Parathyroid adenoma (tissue), 2 donors: Measurements from ENCODE around the gene SELENON.

Source experiments
- H2AFZ ChIP-seq: fragments of 300-600 bp; sonication (generic); one replicate; pipeline ENCODE4 v1.7.0; 2017; ENCODE audit warnings: antibody characterized with exemption, mild to moderate bottlenecking
- H3K27ac ChIP-seq: fragments of 300-600 bp; sonication (generic); one replicate; pipeline ENCODE4 v1.7.0; 2017
- H3K27me3 ChIP-seq: fragments of 300-600 bp; sonication (generic); one replicate; pipeline ENCODE4 v1.7.0; 2017; ENCODE audit warnings: low read length; ENCODE audit not compliant: control insufficient read depth, insufficient read depth
- H3K36me3 ChIP-seq: fragments of 300-600 bp; sonication (generic); one replicate; pipeline ENCODE4 v1.7.0; 2017; ENCODE audit warnings: low read length; ENCODE audit not compliant: control insufficient read depth, insufficient read depth
- H3K4me1 ChIP-seq: fragments of 300-600 bp; sonication (generic); one replicate; pipeline ENCODE4 v1.7.0; 2017; ENCODE audit warnings: control low read depth
- H3K4me2 ChIP-seq: fragments of 300-600 bp; sonication (generic); one replicate; pipeline ENCODE4 v1.7.0; 2017; ENCODE audit warnings: low read length
- H3K4me3 ChIP-seq: fragments of 300-600 bp; sonication (generic); one replicate; pipeline ENCODE4 v1.7.0; 2017; ENCODE audit warnings: low read depth, low read length
- H3K79me2 ChIP-seq: fragments of 300-600 bp; sonication (generic); one replicate; pipeline ENCODE4 v1.7.0; 2017; ENCODE audit warnings: control low read depth
- H3K9ac ChIP-seq: fragments of 300-600 bp; sonication (generic); one replicate; pipeline ENCODE4 v1.7.0; 2017; ENCODE audit warnings: mild to moderate bottlenecking
- H3K9me3 ChIP-seq: fragments of 300-600 bp; sonication (generic); one replicate; pipeline ENCODE4 v1.7.0; 2017; ENCODE audit warnings: low read length; ENCODE audit not compliant: control insufficient read depth
- CTCF ChIP-seq: fragments of 300-600 bp; sonication (generic); IDR thresholded peaks from one replicate; pipeline ENCODE4 v1.7.0; 2017; ENCODE audit warnings: antibody characterized with exemption, mild to moderate bottlenecking
- donor health status: primary hyperparathyroidism.

SELENON gene

GRCh38 chr1:25821630-25822091 is 21.7 kb downstream of the SELENON start:
- Histone ChIP-seq H3K4me3 (peak overlapping the region; percentile 95), H3K9ac (no peak overlapping the region), H3K4me2 (peak overlapping the region; percentile 98), H3K36me3 (no peaks in the 10 kb centered on the region), H3K27me3 (no peaks in the 10 kb centered on the region), H3K79me2 (peaks cover 4% of the 10 kb centered on the region), H3K27ac (peak overlapping the region; percentile 11), H2AFZ (no peak overlapping the region), H3K9me3 (no peaks in the 10 kb centered on the region), H3K4me1 (peaks cover 9% of the 10 kb centered on the region)
- TF ChIP-seq CTCF, result no peak

GRCh38 chr1:25825605-25826004 is 25.6 kb downstream of the SELENON start:
- H3K4me3 ChIP-seq, result no peak overlapping the region
- H3K27ac ChIP-seq, result no peak overlapping the region
- no peak overlapping the region for H3K4me2 ChIP-seq
- H2AFZ ChIP-seq, result no peak overlapping the region
- H3K9ac ChIP-seq, result no peak overlapping the region
- H3K9me3 ChIP-seq, result no peaks in the 10 kb centered on the region
- H3K4me1 ChIP-seq, result peaks cover 14% of the 10 kb centered on the region
- TF ChIP-seq CTCF, result no peak
- H3K79me2 ChIP-seq, result peaks cover 4% of the 10 kb centered on the region
- H3K36me3 ChIP-seq, result no peaks in the 10 kb centered on the region
- no peaks in the 10 kb centered on the region for H3K27me3 ChIP-seq

GRCh38 chr1:25826571-25826970 is 26.6 kb downstream of the SELENON start:
- peaks cover 2% of the 10 kb centered on the region for H3K79me2 ChIP-seq
- H3K27me3 ChIP-seq, result no peaks in the 10 kb centered on the region
- H3K4me1 ChIP-seq, result peaks cover 8% of the 10 kb centered on the region
- H3K36me3 ChIP-seq, result no peaks in the 10 kb centered on the region
- peak overlapping the region; percentile 70 for H3K27ac ChIP-seq
- no peaks in the 10 kb centered on the region for H3K9me3 ChIP-seq
- no peak overlapping the region for H3K4me2 ChIP-seq
- no peak for TF ChIP-seq CTCF
- no peak overlapping the region for H2AFZ ChIP-seq
- H3K4me3 ChIP-seq, result no peak overlapping the region
- H3K9ac ChIP-seq, result no peak overlapping the region

- Histone ChIP-seq H3K27me3 (no peaks in the 10 kb centered on the region), H3K4me1 (peaks cover 6% of the 10 kb centered on the region), H3K27ac (no peak overlapping the region), H2AFZ (no peak overlapping the region), H3K9ac (no peak overlapping the region), H3K36me3 (no peaks in the 10 kb centered on the region), H3K4me2 (no peak overlapping the region), H3K79me2 (no peaks in the 10 kb centered on the region), H3K9me3 (no peaks in the 10 kb centered on the region), H3K4me3 (no peak overlapping the region)
- no peak for TF ChIP-seq CTCF
These were observed 28.5 kb downstream of the SELENON start for GRCh38 chr1:25828491-25828890.

GRCh38 chr1:25829046-25829445 is 29.1 kb downstream of the SELENON start:
- Histone ChIP-seq H3K4me2 (no peak overlapping the region), H3K9me3 (no peaks in the 10 kb centered on the region), H3K79me2 (no peaks in the 10 kb centered on the region), H3K4me1 (peaks cover 6% of the 10 kb centered on the region), H3K27me3 (no peaks in the 10 kb centered on the region), H3K27ac (no peak overlapping the region), H2AFZ (no peak overlapping the region), H3K4me3 (no peak overlapping the region), H3K36me3 (no peaks in the 10 kb centered on the region), H3K9ac (no peak overlapping the region)
- TF ChIP-seq CTCF, result no peak
